HTERT RPE-1 (cell line): Measurements from ENCODE around the gene CLEC4M.
"Not testable (repeated sequence)": the region's sequence is repeated elsewhere in the genome, so short reads cannot be mapped to it uniquely, and the experiment has no call there.

ENCODE experiments used
- in situ Hi-C: fragments of 300-500 bp; cut with MboI; formaldehyde crosslinking; loops from 4 replicates; pipeline ENCODE4 v1.14.3; 2020; ENCODE audit warnings: low sequenced_read_pairs

CLEC4M gene

GRCh38 chr19:7739801-7740681 is 23.0 kb upstream of the CLEC4M start:
- in situ Hi-C loops = no loop called here

- in situ Hi-C loops = no loop called here
Measured at GRCh38 chr19:7740682-7741054, 22.4 kb upstream of the CLEC4M start.

GRCh38 chr19:7742575-7742974 is 20.5 kb upstream of the CLEC4M start:
- in situ Hi-C loops = no loop called here

GRCh38 chr19:7742991-7743390 is 20.1 kb upstream of the CLEC4M start:
- in situ Hi-C loops = no loop called here

- in situ Hi-C loops = no loop called here
Measured at GRCh38 chr19:7743425-7743841, 19.6 kb upstream of the CLEC4M start.

- in situ Hi-C loops = no loop called here
Measured at GRCh38 chr19:7744199-7744786, 18.8 kb upstream of the CLEC4M start.

GRCh38 chr19:7744871-7745650 is 18.0 kb upstream of the CLEC4M start:
- in situ Hi-C loops = no loop called here

- in situ Hi-C loops = not testable (repeated sequence)
Measured at GRCh38 chr19:7746306-7746705, 16.7 kb upstream of the CLEC4M start.

- in situ Hi-C loops = no loop called here
Measured at GRCh38 chr19:7746903-7747884, 15.8 kb upstream of the CLEC4M start, which contains the start of gene CD209. Gene CD209, minus strand, starts transcription at chr19:7747534. Its CDS starts 23 bp downstream, at chr19:7747511.

GRCh38 chr19:7748171-7748570 is 14.9 kb upstream of the CLEC4M start:
- in situ Hi-C loops = no loop called here

- in situ Hi-C loops = no loop called here
Measured at GRCh38 chr19:7748756-7749155, 14.3 kb upstream of the CLEC4M start.

GRCh38 chr19:7751157-7751783 is 11.8 kb upstream of the CLEC4M start:
- in situ Hi-C loops = no loop called here

GRCh38 chr19:7756258-7756657 is 6.8 kb upstream of the CLEC4M start:
- in situ Hi-C loops = no loop called here

- in situ Hi-C loops = no loop called here
Measured at GRCh38 chr19:7757358-7757757, 5.7 kb upstream of the CLEC4M start.

- in situ Hi-C loops = no loop called here
Measured at GRCh38 chr19:7759156-7759555, 3.9 kb upstream of the CLEC4M start.

GRCh38 chr19:7763696-7764095 is 653 bp downstream of the CLEC4M start:
- in situ Hi-C loops = no loop called here

GRCh38 chr19:7764157-7764556 is 1.1 kb downstream of the CLEC4M start:
- in situ Hi-C loops = not testable (repeated sequence)

GRCh38 chr19:7765043-7765442 is 2.0 kb downstream of the CLEC4M start:
- in situ Hi-C loops = not testable (repeated sequence)

- in situ Hi-C loops = no loop called here
Measured at GRCh38 chr19:7766535-7766934, 3.5 kb downstream of the CLEC4M start.

GRCh38 chr19:7767487-7767886 is 4.4 kb downstream of the CLEC4M start:
- in situ Hi-C loops = no loop called here
